Measurements from ENCODE around the gene PRPF6. TPM values are rescaled to one million over a fixed set of nuclear protein-coding genes. Genes with fewer than 3 reads are reported as not detected.
A peak's percentile ranks its signal among the peaks of the same experiment; 100 is the strongest.

Gene PRPF6
- total RNA-seq, 4 donors from 2014 or later: 70.7 to 93.0 (median 83.9) TPM

- H3K4me1 ChIP-seq: peaks cover 60% of the 10 kb centered on the region
- H3K4me3 ChIP-seq: peak overlapping the region; percentile 82
- peaks cover 28% of the 10 kb centered on the region for H3K36me3 ChIP-seq
- peak overlapping the region; percentile 64 for H3K27ac ChIP-seq
- no peaks in the 10 kb centered on the region for H3K27me3 ChIP-seq
- TF ChIP-seq POLR2AphosphoS5 (IDR thresholded peaks at IDR 0.05) (no peak), EP300 (IDR thresholded peaks at IDR 0.05) (no peak), CTCF (IDR thresholded peaks at IDR 0.05) (no peak), POLR2A (IDR thresholded peaks at IDR 0.05) (no peak)
- no peaks in the 10 kb centered on the region for H3K9me3 ChIP-seq
- 0% methylated on average over 15 of the region's 15 CpGs for WGBS
- no peak for DNase-seq (ENCODE audit: low spot score in 2 of 2)
Observed at GRCh38 chr20:63956664-63957003, 24.3 kb upstream of the PRPF6 start.

DNA sequence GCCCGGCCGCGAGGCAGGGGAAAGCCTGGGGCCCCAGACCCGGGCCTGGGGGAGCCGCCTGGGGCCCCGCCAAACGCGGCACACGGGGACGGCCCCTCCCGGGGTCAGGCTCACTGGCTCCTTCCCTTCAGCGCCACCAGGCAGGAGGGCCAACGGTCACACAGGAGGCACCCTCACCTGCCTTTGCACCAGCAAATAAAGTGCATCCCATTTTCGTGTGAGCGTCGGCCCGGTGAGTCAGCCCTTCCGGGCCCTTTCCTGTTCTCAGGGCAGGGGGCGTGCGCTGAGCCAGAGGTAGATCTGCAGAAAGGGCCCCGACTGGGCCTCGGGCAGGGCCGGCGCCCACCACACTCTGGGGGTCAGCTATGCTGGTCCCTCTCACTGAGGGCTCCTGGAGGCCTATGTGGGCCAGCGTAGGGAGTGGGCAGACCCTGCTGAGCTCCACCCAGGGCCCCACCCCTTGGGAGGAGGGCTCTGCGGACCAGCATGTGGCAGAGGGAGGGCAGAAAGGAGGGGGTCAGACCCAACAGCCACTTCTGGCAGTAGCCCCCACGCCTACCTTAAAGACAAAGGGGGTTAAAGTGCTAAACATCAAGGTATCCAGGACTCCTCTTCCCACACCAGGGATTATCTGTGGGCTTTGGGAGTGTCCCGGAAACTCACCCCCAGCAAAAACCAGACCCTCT, 23.8 kb upstream of the PRPF6 start:
- Histone ChIP-seq H3K4me3 (peak overlapping the region; percentile 82), H3K27me3 (no peaks in the 10 kb centered on the region), H3K36me3 (peaks cover 33% of the 10 kb centered on the region), H3K9me3 (no peaks in the 10 kb centered on the region), H3K27ac (peak overlapping the region; percentile 64), H3K4me1 (peaks cover 55% of the 10 kb centered on the region)
- 1% methylated on average over 25 of the region's 28 CpGs for WGBS
- DNase-seq (ENCODE audit: low spot score in 2 of 2): peak in 1 of 2 donors; percentile 84
- TF ChIP-seq CTCF (IDR thresholded peaks at IDR 0.05) (peak in 1 of 2 donors; percentile 11), POLR2A (IDR thresholded peaks at IDR 0.05) (no peak), POLR2AphosphoS5 (IDR thresholded peaks at IDR 0.05) (peak in 1 of 3 donors; percentile 8)

GRCh38 chr20:63957690-63958441, 23.1 kb upstream of the PRPF6 start:
- TF ChIP-seq POLR2AphosphoS5 (IDR thresholded peaks at IDR 0.05): no peak
- TF ChIP-seq CTCF (IDR thresholded peaks at IDR 0.05): no peak
- TF ChIP-seq POLR2A (IDR thresholded peaks at IDR 0.05): no peak
- no peak for TF ChIP-seq EP300 (IDR thresholded peaks at IDR 0.05)
- peak in 1 of 2 donors; percentile 77 for DNase-seq (ENCODE audit: low spot score in 2 of 2)
- Histone ChIP-seq H3K36me3 (peaks cover 40% of the 10 kb centered on the region), H3K4me3 (peak overlapping the region; percentile 82), H3K27me3 (no peaks in the 10 kb centered on the region), H3K4me1 (peaks cover 47% of the 10 kb centered on the region), H3K27ac (peak overlapping the region; percentile 64), H3K9me3 (no peaks in the 10 kb centered on the region)
- WGBS: 35% methylated on average over 11 of the region's 13 CpGs

DNA sequence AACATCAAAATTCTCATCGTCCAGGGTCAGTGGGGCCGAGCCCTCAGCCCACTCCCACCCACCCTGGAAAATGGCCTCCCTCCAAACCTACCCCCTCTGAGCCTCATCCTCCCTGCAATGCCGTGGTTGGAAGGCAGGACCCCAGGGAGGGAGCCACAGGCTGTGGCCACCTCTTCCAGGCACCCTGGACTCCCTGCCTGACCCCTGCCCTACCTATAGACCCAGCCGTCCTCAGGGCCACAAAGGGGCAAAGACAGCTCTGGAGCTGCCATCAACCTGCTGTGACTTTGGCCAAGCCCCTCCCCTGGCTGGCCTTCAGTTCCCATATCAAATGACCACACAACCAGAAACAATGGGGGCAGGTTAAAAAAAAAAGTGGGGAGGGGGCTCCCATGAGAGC, 22.5 kb upstream of the PRPF6 start:
- H3K9me3 ChIP-seq: no peaks in the 10 kb centered on the region
- H3K27ac ChIP-seq: no peak overlapping the region

More for the DNA sequence above, 22.5 kb upstream of the PRPF6 start:
- Histone ChIP-seq H3K36me3 (peaks cover 46% of the 10 kb centered on the region), H3K4me1 (peaks cover 41% of the 10 kb centered on the region), H3K27me3 (no peaks in the 10 kb centered on the region), H3K4me3 (no peak overlapping the region)
- 70% methylated on average over 4 of the region's 4 CpGs for WGBS
- TF ChIP-seq CTCF (IDR thresholded peaks at IDR 0.05) (no peak), EP300 (IDR thresholded peaks at IDR 0.05) (no peak), POLR2AphosphoS5 (IDR thresholded peaks at IDR 0.05) (no peak), POLR2A (IDR thresholded peaks at IDR 0.05) (no peak)
- no peak for DNase-seq (ENCODE audit: low spot score in 2 of 2)

Data from suprapubic skin (tissue), 4 donors.